AML-193 (cell line): ENCODE data around the gene KLHL26.
"Not testable (repeated sequence)": the region's sequence is repeated elsewhere in the genome, so short reads cannot be mapped to it uniquely, and the experiment has no call there.

Experiments used
- DNase-seq, 2 experiments: peaks; one replicate each; lab custom pipeline; 2025; lab: John Stamatoyannopoulos, UW

Gene KLHL26

GRCh38 chr19:18600692-18601397, 36.0 kb upstream of the KLHL26 start:
- DNase-seq = not testable (repeated sequence)

DNA sequence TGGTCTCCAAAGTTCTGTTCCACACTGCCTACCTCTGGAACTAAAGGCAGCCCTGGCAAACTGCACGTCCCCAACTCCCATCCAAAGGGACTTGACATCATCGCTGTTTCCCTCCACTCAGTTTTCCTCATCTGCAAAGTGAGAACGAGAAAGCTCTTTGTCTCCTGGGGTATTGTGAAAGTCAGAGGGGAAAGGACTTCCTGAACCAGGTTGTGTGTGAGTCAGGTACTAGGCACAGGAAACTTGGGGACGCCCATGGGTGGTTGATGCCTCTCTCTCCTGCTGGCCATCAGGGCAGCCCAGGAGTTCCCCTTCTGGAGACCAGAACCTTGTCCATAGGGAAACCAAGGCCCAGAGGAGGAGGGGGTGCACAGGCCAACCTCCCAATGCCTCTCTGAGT, 35.0 kb upstream of the KLHL26 start:
- no peak for DNase-seq

DNA sequence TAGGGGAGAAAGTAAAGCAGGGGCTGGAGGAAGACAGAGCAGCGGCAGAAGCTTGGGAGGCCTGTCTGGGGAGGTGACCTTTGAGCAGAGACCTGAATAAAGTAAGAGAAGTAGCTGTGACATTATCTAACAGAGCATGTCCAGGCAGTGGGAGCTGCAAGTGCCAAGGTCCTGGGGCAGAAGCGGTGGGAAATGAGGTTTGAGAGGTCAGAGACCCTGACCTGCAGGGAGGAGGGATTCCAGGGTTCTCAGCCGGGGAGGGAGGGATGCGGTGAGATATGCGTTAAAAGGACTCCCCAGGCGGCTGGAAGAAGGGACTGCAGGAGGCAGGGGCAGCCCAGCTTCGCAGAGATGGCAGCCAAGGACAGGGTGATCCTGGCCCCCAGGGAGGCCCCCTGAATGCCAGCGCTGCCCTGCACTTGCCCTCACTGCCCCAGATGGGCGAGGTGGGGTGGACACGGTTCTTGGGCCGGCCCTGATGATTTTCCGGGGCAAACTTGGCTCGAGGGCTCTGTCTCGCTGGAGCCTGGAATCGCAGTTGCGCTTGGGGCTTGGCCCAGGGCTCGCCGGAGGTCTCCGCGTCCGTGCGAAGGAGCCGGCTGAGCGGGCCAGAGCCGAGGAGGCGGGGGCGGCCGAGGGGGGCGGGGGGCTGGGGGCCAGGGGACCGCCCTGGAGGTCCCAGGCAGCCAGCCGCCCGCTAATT, 33.4 kb upstream of the KLHL26 start:
- DNase-seq = no peak

DNA sequence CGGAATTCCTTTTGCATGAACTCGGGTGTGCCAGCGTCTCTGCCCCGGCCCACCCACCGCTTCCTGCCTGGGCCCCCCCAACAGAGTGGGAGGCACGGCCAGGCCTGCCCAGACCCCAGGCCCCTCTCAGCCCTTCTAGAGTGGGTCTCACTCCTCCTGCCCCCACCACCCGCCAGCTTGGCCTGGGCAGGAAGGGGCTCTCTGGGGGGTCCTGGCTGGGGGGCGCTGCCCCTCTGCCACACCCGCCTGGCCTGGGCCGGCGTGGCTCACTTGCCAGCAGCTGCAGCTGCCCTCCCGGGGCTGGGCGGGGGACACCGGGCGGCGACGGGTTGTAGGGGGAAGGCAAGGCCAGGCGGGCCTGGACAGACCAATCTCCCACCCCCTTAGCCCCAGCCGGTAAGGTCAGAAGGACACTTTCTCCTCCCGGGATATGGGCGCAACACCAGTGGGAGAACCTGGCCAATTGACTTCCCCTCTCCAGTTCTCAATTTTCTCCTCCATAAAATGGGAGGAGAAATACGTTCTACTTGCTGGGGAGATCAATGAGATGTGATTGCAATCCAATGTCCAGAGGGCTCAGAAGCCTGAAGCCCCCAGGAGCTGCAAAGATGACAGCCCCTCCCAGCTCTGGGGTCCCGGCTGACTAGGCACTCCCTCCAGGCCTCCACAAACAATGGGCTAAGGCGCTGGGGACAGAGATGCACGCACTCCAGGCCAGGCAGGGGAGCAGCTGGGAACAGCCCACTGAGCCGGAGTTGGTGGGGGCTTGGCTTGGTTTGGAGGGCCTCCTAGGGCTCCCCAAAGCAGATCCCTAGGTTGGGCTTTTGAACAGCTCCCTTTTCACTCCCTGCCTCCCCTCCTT, 32.6 kb upstream of the KLHL26 start:
- DNase-seq = no peak

- no peak for DNase-seq
These were observed 32.0 kb upstream of the KLHL26 start for GRCh38 chr19:18604820-18605159.

GRCh38 chr19:18605196-18605545, 31.7 kb upstream of the KLHL26 start:
- no peak for DNase-seq

GRCh38 chr19:18605546-18606280, 31.1 kb upstream of the KLHL26 start:
- DNase-seq = no peak

- DNase-seq = no peak
These were observed 30.3 kb upstream of the KLHL26 start, which contains the start of gene CRLF1 for GRCh38 chr19:18606281-18607225. Gene CRLF1, minus strand, starts transcription at chr19:18606799. Its CDS starts 143 bp downstream, at chr19:18606656.

DNA sequence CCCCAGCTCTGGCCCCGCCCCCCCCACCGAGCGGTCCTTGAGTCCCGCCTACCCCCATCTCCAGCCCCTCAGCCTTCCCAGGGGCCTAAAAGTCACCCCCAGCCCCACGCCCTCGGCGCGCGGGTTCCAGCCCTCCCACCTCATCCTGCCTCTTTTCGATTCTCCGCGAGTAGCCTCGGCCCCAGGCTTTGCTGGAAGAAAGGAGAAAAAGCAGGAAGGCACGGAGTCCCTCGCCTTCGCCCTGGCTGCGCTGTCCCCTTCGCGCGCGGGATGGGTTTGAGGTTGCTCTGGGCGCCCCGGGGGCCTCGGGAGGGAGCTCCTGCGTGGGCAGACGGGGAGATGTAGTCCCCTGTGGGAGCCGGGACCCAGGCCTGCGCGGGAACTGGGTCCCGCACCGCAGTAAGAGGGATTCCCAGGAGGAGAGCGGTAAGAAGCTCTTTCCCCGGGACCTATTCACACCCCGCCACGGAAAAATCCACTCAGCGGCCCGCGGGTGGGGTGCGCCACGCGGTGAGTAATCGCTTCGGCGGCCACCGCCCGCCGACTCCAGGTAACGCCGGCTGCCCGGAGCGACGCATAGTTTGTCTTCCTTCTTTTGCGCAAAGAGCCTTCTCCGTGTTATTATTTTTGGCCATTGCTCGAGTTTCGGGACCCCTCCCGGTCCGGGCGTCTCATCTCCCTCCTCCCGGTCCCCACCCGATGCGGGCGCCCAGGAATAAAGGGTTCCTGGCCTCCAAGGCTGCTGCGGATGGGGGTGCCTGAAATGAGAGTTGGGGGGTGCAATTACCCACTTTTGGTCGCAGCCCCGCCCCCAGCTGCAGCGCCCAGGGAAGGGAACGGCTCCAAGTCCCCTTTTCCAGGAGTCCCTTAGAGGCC, 29.4 kb upstream of the KLHL26 start:
- no peak for DNase-seq

DNA sequence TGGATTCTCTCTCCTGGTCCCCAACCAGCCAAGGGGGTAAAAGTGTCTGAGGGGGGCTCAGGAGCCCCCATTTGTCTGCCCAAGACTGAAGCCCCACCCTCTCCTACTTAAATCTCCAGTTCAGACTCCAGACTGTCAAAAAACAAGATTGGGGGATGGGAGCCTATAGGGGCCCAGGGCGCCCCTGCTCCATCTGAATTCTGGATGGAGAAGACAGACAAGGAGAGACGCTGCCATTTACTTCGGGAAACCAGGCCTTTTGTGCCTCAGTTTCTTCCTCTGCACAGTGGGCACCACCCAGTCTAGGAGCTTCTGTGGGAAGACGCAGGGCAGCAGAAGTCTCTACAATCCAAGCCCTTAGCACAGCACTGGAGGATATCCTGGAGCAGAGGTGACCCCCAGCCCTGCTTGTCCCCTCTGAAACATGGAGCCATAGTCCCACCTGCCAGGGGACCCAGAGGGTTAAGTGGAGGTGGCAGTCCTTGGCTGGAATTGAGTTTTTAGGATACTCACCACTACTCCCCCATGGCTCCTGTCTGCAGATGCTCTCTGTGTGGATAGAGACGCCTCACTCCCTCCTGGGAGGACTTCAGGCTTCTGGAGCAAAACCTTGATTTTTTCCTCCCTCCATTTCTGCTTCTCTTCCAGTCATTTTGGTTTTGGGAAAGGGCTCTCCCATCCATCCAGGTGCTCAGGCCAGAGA, 28.6 kb upstream of the KLHL26 start:
- DNase-seq = no peak

GRCh38 chr19:18608805-18609716, 27.8 kb upstream of the KLHL26 start:
- no peak for DNase-seq

DNA sequence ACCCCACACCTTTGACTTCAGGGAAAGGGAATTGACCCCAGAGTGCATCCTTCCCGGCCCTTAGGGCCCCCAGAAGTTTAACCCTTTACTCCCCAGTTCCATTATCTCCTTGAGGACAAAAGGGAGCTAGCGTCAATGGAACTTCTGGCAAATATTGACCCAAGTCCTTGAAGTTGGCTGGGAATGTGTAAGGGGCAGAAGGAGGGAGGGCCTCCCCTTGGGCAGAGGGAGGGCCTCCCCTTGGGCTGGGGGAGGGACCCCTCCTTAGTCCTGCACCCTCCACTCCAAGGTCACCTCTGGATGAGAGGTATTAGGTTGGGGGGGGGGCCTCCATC, 27.1 kb upstream of the KLHL26 start:
- DNase-seq = no peak

DNA sequence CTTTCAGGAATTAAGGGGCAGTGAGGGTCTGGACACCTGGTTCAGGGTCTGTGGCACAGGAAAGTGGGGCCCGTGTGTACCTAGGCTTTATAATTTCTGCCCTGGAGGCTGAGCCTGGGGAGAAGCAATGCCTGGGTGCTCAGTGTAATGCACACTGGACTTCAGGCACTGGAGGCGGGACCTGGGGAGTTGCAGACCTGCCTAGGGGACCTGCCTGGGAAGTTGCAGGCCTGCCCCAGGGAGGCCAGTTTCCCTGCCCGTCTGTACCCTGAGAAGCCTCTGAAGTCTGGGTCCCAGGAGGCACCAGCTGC, 26.6 kb upstream of the KLHL26 start:
- no peak for DNase-seq

DNA sequence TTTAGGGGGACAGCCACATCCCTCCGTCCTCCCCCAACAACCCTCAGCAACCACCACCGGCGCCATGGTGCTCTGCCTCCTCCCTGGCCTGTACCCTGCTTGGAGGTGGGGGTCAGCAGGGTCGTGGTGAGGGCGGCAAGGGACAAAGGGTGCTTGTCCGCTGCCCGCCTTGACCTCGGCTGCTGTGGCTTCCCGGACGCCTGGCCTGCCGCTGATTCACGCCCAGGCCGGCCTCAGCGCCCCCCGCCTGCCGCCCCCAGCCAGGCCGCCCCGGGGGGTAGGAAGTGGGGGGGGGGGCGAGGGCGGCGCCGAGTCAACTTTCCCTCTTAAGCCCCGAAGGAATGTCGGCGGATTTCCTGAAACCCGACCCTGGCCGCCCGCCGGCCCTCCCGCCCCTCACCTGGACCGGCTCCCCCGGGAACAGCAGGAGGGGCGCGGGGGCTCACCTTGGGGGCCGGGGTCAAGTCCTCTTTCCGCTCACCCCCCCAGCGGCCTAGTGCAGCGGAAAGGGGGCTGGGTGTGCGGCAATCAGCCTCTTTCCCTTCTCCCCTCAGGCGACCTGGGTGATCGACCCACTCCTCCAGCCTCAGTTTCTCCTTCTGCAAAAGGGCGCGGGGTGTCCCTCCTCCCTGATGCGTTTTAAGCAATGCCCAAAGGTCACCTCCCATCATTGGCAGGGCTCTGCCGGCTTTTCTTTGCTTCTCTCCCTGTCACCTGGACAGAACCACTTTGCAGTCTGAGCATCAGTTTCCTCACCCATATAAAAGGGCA, 26.1 kb upstream of the KLHL26 start:
- DNase-seq = no peak

GRCh38 chr19:18611327-18612050, 25.3 kb upstream of the KLHL26 start:
- no peak for DNase-seq

GRCh38 chr19:18612051-18612771, 24.6 kb upstream of the KLHL26 start:
- DNase-seq = no peak
